GM12878 (cell line): Measurements from ENCODE around the gene HTR1A. TPM values are rescaled to one million over a fixed set of nuclear protein-coding genes. Genes with fewer than 3 reads are reported as not detected.

Source experiments
- ATAC-seq: fragments of 200-7000 bp; cut with Tn5 transposase; 3 replicates; pipeline ENCODE4 v1.9.1; 2020; ENCODE audit warnings: mild to moderate bottlenecking, moderate library complexity
- BruUV-seq: library from RNA; stranded (reverse); fragments of 400-500 nt; replicated peaks from 2 replicates; lab custom pipeline; 2021; lab: Mats Ljungman, UMichigan
- CTCF ChIA-PET: fragments of 300-600 bp; sonication (Branson Sonifier 250); formaldehyde crosslinking; extraction: SDS; loops from one replicate; lab custom pipeline; 2021; ENCODE audit warnings: inconsistent platforms; lab: Yijun Ruan, JAX
- POLR2A ChIA-PET: fragments of 350-600 bp; formaldehyde crosslinking; extraction: SDS; loops from one replicate; lab custom pipeline; 2021; ENCODE audit warnings: inconsistent platforms; lab: Charles Lee
- RAD21 ChIA-PET: fragments of 300-600 bp; sonication (Branson Sonifier 250); formaldehyde crosslinking; loops from one replicate; lab custom pipeline; 2023; ENCODE audit warnings: antibody characterized with exemption; ENCODE audit not compliant: unreplicated experiment; lab: Charles Lee
- SMC1A ChIA-PET: fragments of 300-600 bp; sonication (Branson Sonifier 250); formaldehyde crosslinking; loops from one replicate; lab custom pipeline; 2023; ENCODE audit not compliant: unreplicated experiment, uncharacterized antibody; lab: Charles Lee
- DNase-seq: peaks from one replicate; pipeline ENCODE4 v3.0.0-alpha.2; 2011; ENCODE audit warnings: low read depth, low spot score
- FAIRE-seq: peaks from 3 replicates; lab custom pipeline; 2011; peaks lifted over from hg19 to GRCh38; lab: Jason Lieb, UNC
- H2AFZ ChIP-seq: 2 replicates; pipeline ENCODE4 v1.6.0; 2011; ENCODE audit warnings: low read depth, low read length, control low read depth; ENCODE audit not compliant: control insufficient read depth
- H3K27ac ChIP-seq: 2 replicates; pipeline ENCODE4 v1.5.1; 2011; ENCODE audit warnings: control low read depth; ENCODE audit not compliant: control insufficient read depth, insufficient read depth
- H3K27me3 ChIP-seq, 2 experiments: replicated peaks in 1 of 2; 2 replicates each; pipeline versions ENCODE4 v1.6.0 to v1.6.1; 2011; ENCODE audit warnings: low read length in 1 of 2; ENCODE audit not compliant: control insufficient read depth in 2 of 2, insufficient read depth in 2 of 2
- H3K36me3 ChIP-seq, 2 experiments: 2 replicates each; pipeline ENCODE4 v1.5.1; 2011; ENCODE audit warnings: low read length in 1 of 2; ENCODE audit not compliant: control insufficient read depth in 2 of 2, insufficient read depth in 2 of 2
- H3K4me1 ChIP-seq: 2 replicates; pipeline ENCODE4 v1.6.1; 2011; ENCODE audit warnings: mild to moderate bottlenecking, low read length, moderate library complexity, mixed read lengths; ENCODE audit not compliant: control insufficient read depth, insufficient read depth
- H3K4me2 ChIP-seq: 2 replicates; pipeline ENCODE4 v1.6.0; 2011; ENCODE audit warnings: control low read depth; ENCODE audit not compliant: control insufficient read depth, insufficient read depth
- H3K4me3 ChIP-seq: fragments of 200-600 bp; sonication (generic); 2 replicates; pipeline ENCODE4 v1.5.1; 2016
- H3K79me2 ChIP-seq: 2 replicates; pipeline ENCODE4 v1.6.0; 2011; ENCODE audit warnings: low read length; ENCODE audit not compliant: control insufficient read depth, insufficient read depth
- H3K9ac ChIP-seq: 2 replicates; pipeline ENCODE4 v1.8.0; 2011; ENCODE audit warnings: low read length, control low read depth, mixed read lengths; ENCODE audit not compliant: control insufficient read depth, insufficient read depth
- H3K9me3 ChIP-seq: replicated peaks from 3 replicates; pipeline ENCODE4 v1.5.1; 2011; ENCODE audit warnings: mild to moderate bottlenecking, low read length; ENCODE audit not compliant: control insufficient read depth, insufficient read depth
- H4K20me1 ChIP-seq: 2 replicates; pipeline ENCODE4 v1.6.0; 2011; ENCODE audit not compliant: control insufficient read depth, insufficient read depth
- ATF2 ChIP-seq: IDR thresholded peaks from 2 replicates; pipeline ENCODE4 v1.6.1; 2012; ENCODE audit warnings: low read length, inconsistent platforms
- BACH1 ChIP-seq: fragments of 450-650 bp; IDR thresholded peaks from 2 replicates; pipeline ENCODE4 v1.6.1; 2017; ENCODE audit warnings: mild to moderate bottlenecking, borderline replicate concordance
- BCL11A ChIP-seq: IDR thresholded peaks from 2 replicates; pipeline ENCODE4 v1.6.1; 2011; ENCODE audit warnings: low read depth, low read length
- BMI1 ChIP-seq: fragments of 450-650 bp; IDR thresholded peaks from 2 replicates; pipeline ENCODE4 v1.6.1; 2016; ENCODE audit warnings: mild to moderate bottlenecking, moderate library complexity, borderline replicate concordance
- CBX3 ChIP-seq: fragments of 200-600 bp; sonication (generic); IDR thresholded peaks from 2 replicates; pipeline ENCODE4 v1.6.1; 2016; ENCODE audit warnings: low read depth, borderline replicate concordance
- CEBPB ChIP-seq, 2 experiments: fragments of 150-350 bp in 1 of 2; IDR thresholded peaks; 2 replicates each; pipeline ENCODE4 v1.6.1; 2012 to 2014; ENCODE audit warnings: low read depth in 2 of 2, low read length in 2 of 2, borderline replicate concordance in 1 of 2, inconsistent platforms in 1 of 2
- CHD4 ChIP-seq: fragments of 200-600 bp; sonication (generic); IDR thresholded peaks from 2 replicates; pipeline ENCODE4 v1.6.1; 2016; ENCODE audit warnings: mild to moderate bottlenecking
- EGR1 ChIP-seq, 2 experiments: IDR thresholded peaks; 1 replicate in 1 of 2; 2 replicates in 1 of 2; pipeline ENCODE4 v1.6.1; 2011 to 2012; ENCODE audit warnings: low read depth in 2 of 2, low read length in 2 of 2, borderline replicate concordance in 1 of 2, mild to moderate bottlenecking in 1 of 2, moderate library complexity in 1 of 2
- IRF4 ChIP-seq: IDR thresholded peaks from 2 replicates; pipeline ENCODE4 v1.6.1; 2011; ENCODE audit warnings: low read depth, low read length
- JUNB ChIP-seq: IDR thresholded peaks from 2 replicates; pipeline ENCODE4 v1.6.1; 2016; ENCODE audit warnings: antibody characterized with exemption, mild to moderate bottlenecking
- MTA2 ChIP-seq: fragments of 450-650 bp; IDR thresholded peaks from 2 replicates; pipeline ENCODE4 v1.6.1; 2016; ENCODE audit warnings: low read depth, mild to moderate bottlenecking, moderate library complexity
- MYB ChIP-seq: fragments of 150-350 bp; IDR thresholded peaks from 2 replicates; pipeline ENCODE4 v1.6.1; 2014; ENCODE audit warnings: mild to moderate bottlenecking, low read depth, low read length, borderline replicate concordance
- NKRF ChIP-seq: fragments of 450-650 bp; conservative IDR thresholded peaks from 2 replicates; pipeline ENCODE4 v1.6.1; 2017; ENCODE audit warnings: mild to moderate bottlenecking, moderate library complexity
- RAD21 ChIP-seq: IDR thresholded peaks from 2 replicates; pipeline ENCODE4 v1.6.1; 2011; ENCODE audit warnings: mild to moderate bottlenecking, low read depth, low read length, moderate library complexity; ENCODE audit not compliant: insufficient read depth
- TBL1XR1 ChIP-seq: IDR thresholded peaks from 2 replicates; pipeline ENCODE4 v1.6.1; 2012; ENCODE audit warnings: low read depth, low read length, improper control_type of control experiment
- TCF3 ChIP-seq: IDR thresholded peaks from 2 replicates; pipeline ENCODE4 v1.6.1; 2012; ENCODE audit warnings: low read depth, mild to moderate bottlenecking, low read length, borderline replicate concordance; ENCODE audit not compliant: insufficient read depth
- USF2 ChIP-seq: IDR thresholded peaks from 2 replicates; pipeline ENCODE4 v1.6.1; 2011; ENCODE audit warnings: low read depth, low read length, improper control_type of control experiment, borderline replicate concordance
- ZNF207 ChIP-seq: fragments of 450-650 bp; IDR thresholded peaks from 2 replicates; pipeline ENCODE4 v1.6.1; 2014; ENCODE audit warnings: antibody characterized with exemption, mild to moderate bottlenecking, borderline replicate concordance
- ZNF274 ChIP-seq: IDR thresholded peaks from one replicate; pipeline ENCODE4 v1.8.0; 2011; ENCODE audit not compliant: insufficient read length, insufficient read depth
- WGBS: methylation state at CpG from one replicate; pipeline ENCODE4 v1.1.6; 2016; ENCODE audit warnings: low lambda C conversion rate; ENCODE audit not compliant: insufficient replicate concordance, insufficient coverage; ENCODE audit errors: missing lambda C conversion rate; 5-methylcytosine and 5-hydroxymethylcytosine counted together
- in situ Hi-C: fragments of 300-500 bp; cut with MboI; formaldehyde crosslinking; loops from 9 replicates; pipeline ENCODE4 v1.14.3; 2018; ENCODE audit warnings: mixed read lengths
- intact Hi-C: fragments of 100-400 bp; cut with micrococcal nuclease; formaldehyde crosslinking; loops from one replicate; pipeline ENCODE4 v1.14.2; 2022; ENCODE audit not compliant: unreplicated experiment
- polyA plus RNA-seq, 11 experiments: library from polyadenylated mRNA; depleted of rRNA in 4 of 11; unstranded in 6 of 11; stranded (reverse) in 5 of 11; fragments of >200 nt; fragmentation: Nextera tagmentation in 4 of 11; fragmentation: Illumina TruSeq in 1 of 11; extraction: Ambion mirVana in 4 of 11; extraction: Trizol in 1 of 11; gene quantifications; 1 replicate in 1 of 11; 2 replicates in 10 of 11; pipeline versions ENCODE4 v1.2.1 to v1.2.3, GENCODE V29; 2011 to 2016; ENCODE audit warnings: inconsistent platforms in 2 of 11, missing spikeins in 2 of 11, low read depth in 1 of 11
- total RNA-seq, 4 experiments: library from RNA; depleted of rRNA in 3 of 4; stranded (reverse); fragments of >200 nt in 3 of 4; fragmentation: Illumina TruSeq in 1 of 4; extraction: Trizol in 1 of 4; gene quantifications; 2 replicates each; pipeline versions ENCODE4 v1.2.1 to v1.2.3, GENCODE V29; 2013 to 2021

The HTR1A gene
- total and polyA plus RNA-seq, 10 of the 15 experiments (the other 5 are each of a cell fraction or from before 2014, with no cell fraction given): not detected

- TF ChIP-seq NKRF (no peak), JUNB (no peak), BACH1 (no peak), TBL1XR1 (no peak), RAD21 (no peak), IRF4 (no peak), MTA2 (no peak), CBX3 (no peak), ATF2 (no peak), ZNF207 (no peak), MYB (no peak), EGR1 (IDR thresholded peaks at IDR 0.05; ENCODE audit: borderline replicate concordance in 1 of 2, low read depth in 2 of 2, low read length in 2 of 2) (no peak), USF2 (no peak), CHD4 (no peak), ZNF274 (no peak), CEBPB (IDR thresholded peaks at IDR 0.05; ENCODE audit: borderline replicate concordance in 1 of 2, low read depth in 2 of 2, low read length in 2 of 2) (no peak), BCL11A (no peak), BMI1 (no peak), TCF3 (no peak)
- WGBS: 17% methylated on average over 3 of the region's 3 CpGs
- FAIRE-seq (no peak), DNase-seq (no peak), ATAC-seq (no peak)
- ChIA-PET RAD21 (no interaction called here), CTCF (no interaction called here), POLR2A (no interaction called here), SMC1A (interaction anchor here (0.6 kb wide), 1 partner anchor 265 kb away, joined by 3 read pairs; no protein-coding TSS in a partner anchor)
- no peak overlapping the region for H3K9ac ChIP-seq
- H3K4me1 ChIP-seq: no peaks in the 10 kb centered on the region
- H4K20me1 ChIP-seq: no peaks in the 10 kb centered on the region
- H3K9me3 ChIP-seq: no peaks in the 10 kb centered on the region
- no peak overlapping the region for H3K4me2 ChIP-seq
- no peak overlapping the region for H3K4me3 ChIP-seq
- BruUV-seq: no TSS peak
- intact Hi-C loops: no loop called here
- H2AFZ ChIP-seq: no peak overlapping the region
- in situ Hi-C loops: no loop called here
- no peak overlapping the region for H3K27ac ChIP-seq
- no peaks in the 10 kb centered on the region for H3K27me3 ChIP-seq
- H3K79me2 ChIP-seq: no peaks in the 10 kb centered on the region
- H3K36me3 ChIP-seq: no peaks in the 10 kb centered on the region
Observed at GRCh38 chr5:63923914-63924313, 38.3 kb downstream of the HTR1A start.
